ENCODE results near the gene PGD. TPM values are rescaled to one million over a fixed set of nuclear protein-coding genes. Genes with fewer than 3 reads are reported as not detected.

Gene PGD
- total RNA-seq, 1 experiment from 2014 or later = 162 TPM

DNA sequence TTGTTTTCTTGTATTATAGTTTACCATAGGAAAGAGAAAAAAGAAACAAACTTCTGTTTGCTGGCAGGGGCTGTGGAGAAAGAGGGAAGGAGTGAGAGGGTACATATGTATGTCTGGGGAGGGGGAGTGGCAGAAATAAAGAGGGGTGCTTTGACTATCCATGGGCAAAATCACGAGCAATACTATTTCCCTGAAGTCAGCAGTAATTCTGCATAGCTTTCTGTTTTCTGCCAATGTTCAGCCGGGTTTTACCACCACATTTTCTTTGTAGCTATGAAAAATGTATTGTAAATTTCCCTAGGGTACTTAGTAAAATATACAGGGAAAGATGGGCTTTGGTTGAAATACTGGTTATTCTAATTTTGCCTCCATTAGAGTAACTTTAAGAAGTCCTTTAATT, 45.2 kb upstream of the PGD start:
- BruUV-seq (replicated peaks) = no TSS peak
- no peak for DNase-seq
- Histone ChIP-seq H3K4me3 (ENCODE audit: low read length) (no peak overlapping the region), H3K9me2 (replicated peaks; ENCODE audit: low read length) (no peaks in the 10 kb centered on the region), H3K27ac (ENCODE audit: low read length) (no peak overlapping the region), H3K4me1 (ENCODE audit: insufficient read depth, low read length) (no peaks in the 10 kb centered on the region), H3K79me2 (ENCODE audit: low read length) (no peaks in the 10 kb centered on the region), H3F3A (ENCODE audit: low read length, unreplicated experiment) (no peaks in the 10 kb centered on the region), H3K9ac (ENCODE audit: low read length) (no peak overlapping the region), H3K9me3 (ENCODE audit: low read length) (no peaks in the 10 kb centered on the region), H3K4me2 (ENCODE audit: low read length) (no peak overlapping the region), H2AFZ (ENCODE audit: low read length) (no peak overlapping the region), H3K36me3 (ENCODE audit: low read depth, low read length) (no peaks in the 10 kb centered on the region; the same call in 1 of the 2 replicates), H4K20me1 (ENCODE audit: low read length) (no peaks in the 10 kb centered on the region), H3K27me3 (ENCODE audit: low read length) (no peaks in the 10 kb centered on the region)
- ChIA-PET CTCF (no interaction called here), POLR2A (ENCODE audit: unreplicated experiment) (no interaction called here)
- no peak for ATAC-seq
- TF ChIP-seq EZH2 (IDR thresholded peaks at IDR 0.05; ENCODE audit: low read length, unreplicated experiment) (no peak), EZH2phosphoT487 (IDR thresholded peaks at IDR 0.05; ENCODE audit: borderline replicate concordance, low read length) (no peak)
- TF ChIP-seq, protein P1, sequence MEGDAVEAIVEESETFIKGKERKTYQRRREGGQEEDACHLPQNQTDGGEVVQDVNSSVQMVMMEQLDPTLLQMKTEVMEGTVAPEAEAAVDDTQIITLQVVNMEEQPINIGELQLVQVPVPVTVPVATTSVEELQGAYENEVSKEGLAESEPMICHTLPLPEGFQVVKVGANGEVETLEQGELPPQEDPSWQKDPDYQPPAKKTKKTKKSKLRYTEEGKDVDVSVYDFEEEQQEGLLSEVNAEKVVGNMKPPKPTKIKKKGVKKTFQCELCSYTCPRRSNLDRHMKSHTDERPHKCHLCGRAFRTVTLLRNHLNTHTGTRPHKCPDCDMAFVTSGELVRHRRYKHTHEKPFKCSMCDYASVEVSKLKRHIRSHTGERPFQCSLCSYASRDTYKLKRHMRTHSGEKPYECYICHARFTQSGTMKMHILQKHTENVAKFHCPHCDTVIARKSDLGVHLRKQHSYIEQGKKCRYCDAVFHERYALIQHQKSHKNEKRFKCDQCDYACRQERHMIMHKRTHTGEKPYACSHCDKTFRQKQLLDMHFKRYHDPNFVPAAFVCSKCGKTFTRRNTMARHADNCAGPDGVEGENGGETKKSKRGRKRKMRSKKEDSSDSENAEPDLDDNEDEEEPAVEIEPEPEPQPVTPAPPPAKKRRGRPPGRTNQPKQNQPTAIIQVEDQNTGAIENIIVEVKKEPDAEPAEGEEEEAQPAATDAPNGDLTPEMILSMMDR (conservative IDR thresholded peaks at IDR 0.05; ENCODE audit: low read depth, low read length) = no peak
- intact Hi-C loops (cut with micrococcal nuclease) = no loop called here

DNA sequence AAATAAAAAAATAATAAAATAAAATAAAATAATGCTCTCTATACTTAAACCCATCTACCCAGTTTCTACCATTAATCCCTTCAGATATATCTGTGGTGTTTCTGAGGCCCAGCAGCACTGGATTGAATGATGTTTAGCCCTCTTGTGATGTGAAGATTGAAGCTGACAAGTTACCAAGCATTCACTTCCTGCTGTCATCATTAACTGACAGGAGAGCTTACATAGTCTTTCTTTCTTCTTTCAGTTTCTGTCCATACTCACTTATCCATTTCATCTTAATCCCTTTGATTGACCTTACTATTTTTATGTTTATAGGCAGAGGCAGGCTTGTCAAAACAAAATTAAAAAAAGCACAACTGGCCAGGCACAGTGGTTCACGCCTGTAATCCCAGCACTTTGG, 38.8 kb upstream of the PGD start:
- Histone ChIP-seq H3K4me2 (ENCODE audit: low read length) (no peak overlapping the region), H3K79me2 (ENCODE audit: low read length) (no peaks in the 10 kb centered on the region), H3K27me3 (ENCODE audit: low read length) (no peaks in the 10 kb centered on the region), H3K36me3 (ENCODE audit: low read depth, low read length) (peaks cover 2% of the 10 kb centered on the region; the same call in 1 of the 2 replicates), H2AFZ (ENCODE audit: low read length) (no peak overlapping the region), H3K9ac (ENCODE audit: low read length) (no peak overlapping the region), H3K9me3 (ENCODE audit: low read length) (no peaks in the 10 kb centered on the region), H3K4me3 (ENCODE audit: low read length) (no peak overlapping the region), H3F3A (ENCODE audit: low read length, unreplicated experiment) (no peaks in the 10 kb centered on the region), H3K27ac (ENCODE audit: low read length) (no peak overlapping the region), H3K4me1 (ENCODE audit: insufficient read depth, low read length) (no peaks in the 10 kb centered on the region), H4K20me1 (ENCODE audit: low read length) (no peaks in the 10 kb centered on the region), H3K9me2 (replicated peaks; ENCODE audit: low read length) (no peaks in the 10 kb centered on the region)
- DNase-seq (no peak), ATAC-seq (no peak)
- TF ChIP-seq EZH2phosphoT487 (IDR thresholded peaks at IDR 0.05; ENCODE audit: borderline replicate concordance, low read length) = no peak
- TF ChIP-seq EZH2 (IDR thresholded peaks at IDR 0.05; ENCODE audit: low read length, unreplicated experiment) = no peak
- CTCF ChIA-PET = no interaction called here
- no TSS peak for BruUV-seq (replicated peaks)
- POLR2A ChIA-PET (ENCODE audit: unreplicated experiment) = no interaction called here
- intact Hi-C loops (cut with micrococcal nuclease) = no loop called here

DNA sequence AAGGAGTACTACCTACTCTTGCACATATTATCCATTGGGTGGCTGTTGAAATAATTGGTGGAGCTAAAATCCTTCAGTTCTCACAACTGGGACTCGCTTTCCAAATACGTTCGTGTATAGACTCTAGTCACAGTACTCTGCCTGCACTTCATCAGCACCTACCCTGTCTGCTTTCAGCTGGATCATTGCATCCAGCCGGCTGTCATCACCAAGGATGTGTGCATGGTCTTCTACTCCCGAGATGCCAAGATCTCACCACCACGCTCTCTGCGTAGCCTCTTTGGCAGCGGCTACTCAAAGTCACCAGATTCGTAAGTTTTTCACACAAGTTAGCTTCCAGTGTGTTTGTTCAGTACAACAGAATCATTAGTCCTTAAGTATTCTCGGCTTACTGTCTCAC, 37.3 kb upstream of the PGD start:
- DNase-seq (no peak), ATAC-seq (no peak)
- Histone ChIP-seq H3K27me3 (ENCODE audit: low read length) (no peaks in the 10 kb centered on the region), H3K4me1 (ENCODE audit: insufficient read depth, low read length) (no peaks in the 10 kb centered on the region), H2AFZ (ENCODE audit: low read length) (no peak overlapping the region), H3K4me2 (ENCODE audit: low read length) (no peak overlapping the region), H3K9me2 (replicated peaks; ENCODE audit: low read length) (no peaks in the 10 kb centered on the region), H4K20me1 (ENCODE audit: low read length) (no peaks in the 10 kb centered on the region), H3K79me2 (ENCODE audit: low read length) (no peaks in the 10 kb centered on the region), H3K9ac (ENCODE audit: low read length) (no peak overlapping the region), H3K36me3 (ENCODE audit: low read depth, low read length) (peaks cover 9% of the 10 kb centered on the region; the same call in 1 of the 2 replicates), H3K4me3 (ENCODE audit: low read length) (no peak overlapping the region), H3K27ac (ENCODE audit: low read length) (no peak overlapping the region), H3K9me3 (ENCODE audit: low read length) (no peaks in the 10 kb centered on the region), H3F3A (ENCODE audit: low read length, unreplicated experiment) (no peaks in the 10 kb centered on the region)
- ChIA-PET POLR2A (ENCODE audit: unreplicated experiment) (no interaction called here), CTCF (no interaction called here)
- intact Hi-C loops (cut with micrococcal nuclease) = no loop called here
- TF ChIP-seq EZH2phosphoT487 (IDR thresholded peaks at IDR 0.05; ENCODE audit: borderline replicate concordance, low read length) = no peak
- TF ChIP-seq, protein P1 (conservative IDR thresholded peaks at IDR 0.05; ENCODE audit: low read depth, low read length) = no peak
- no peak for TF ChIP-seq EZH2 (IDR thresholded peaks at IDR 0.05; ENCODE audit: low read length, unreplicated experiment)
- no TSS peak for BruUV-seq (replicated peaks)
